OCI-LY1 (cell line): ENCODE data around the gene STAMBPL1.

Experiments used
- H2AFZ ChIP-seq: fragments of 200-600 bp; sonication (generic), shearing (Covaris generic); 2 replicates; pipeline ENCODE4 v1.6.0; 2014; ENCODE audit warnings: antibody characterized with exemption, mild to moderate bottlenecking, low read length
- H3F3A ChIP-seq: fragments of 200-600 bp; sonication (generic), shearing (Covaris generic); 2 replicates; pipeline ENCODE4 v1.6.0; 2014; ENCODE audit warnings: mild to moderate bottlenecking, antibody characterized with exemption, low read length, moderate library complexity; ENCODE audit not compliant: insufficient read depth
- H3K27ac ChIP-seq: fragments of 200-600 bp; sonication (generic); 2 replicates; pipeline ENCODE4 v1.5.1; 2014; ENCODE audit warnings: low read length, mixed run types, mild to moderate bottlenecking, low read depth; ENCODE audit not compliant: poor library complexity, severe bottlenecking
- H3K27me3 ChIP-seq: fragments of 200-600 bp; sonication (generic); 2 replicates; pipeline ENCODE4 v1.6.0; 2014; ENCODE audit warnings: antibody characterized with exemption, mild to moderate bottlenecking, low read length, moderate library complexity; ENCODE audit not compliant: insufficient read depth
- H3K36me3 ChIP-seq: fragments of 200-600 bp; sonication (generic); 2 replicates; pipeline ENCODE4 v1.6.1; 2014; ENCODE audit warnings: mild to moderate bottlenecking, antibody characterized with exemption, low read length, moderate library complexity, mixed read lengths; ENCODE audit not compliant: insufficient read depth
- H3K4me1 ChIP-seq: fragments of 200-600 bp; sonication (generic); 2 replicates; pipeline ENCODE4 v1.5.1; 2014; ENCODE audit warnings: mild to moderate bottlenecking, low read length, moderate library complexity; ENCODE audit not compliant: insufficient read depth, severe bottlenecking
- H3K4me2 ChIP-seq: fragments of 200-600 bp; sonication (generic), shearing (Covaris generic); 2 replicates; pipeline ENCODE4 v1.6.1; 2014; ENCODE audit warnings: low read length
- H3K4me3 ChIP-seq: fragments of 200-600 bp; sonication (generic); 2 replicates; pipeline ENCODE4 v1.5.1; 2014; ENCODE audit warnings: low read length, low read depth, mild to moderate bottlenecking, mixed read lengths; ENCODE audit not compliant: poor library complexity, severe bottlenecking
- H3K79me2 ChIP-seq: fragments of 200-600 bp; shearing (Covaris generic); 2 replicates; pipeline ENCODE4 v1.6.1; 2016; ENCODE audit warnings: mixed run types, low read length, mixed read lengths; ENCODE audit not compliant: insufficient read depth
- H3K9ac ChIP-seq: fragments of 200-600 bp; sonication (generic), shearing (Covaris generic); 2 replicates; pipeline ENCODE4 v1.6.1; 2014; ENCODE audit warnings: mild to moderate bottlenecking, low read length, mixed read lengths
- H3K9me2 ChIP-seq: fragments of 200-600 bp; sonication (generic), shearing (Covaris generic); 2 replicates; pipeline ENCODE4 v1.6.1; 2014; ENCODE audit warnings: low read depth, mild to moderate bottlenecking, low read length, mixed read lengths
- H3K9me3 ChIP-seq: fragments of 200-600 bp; shearing (Covaris generic); 2 replicates; pipeline ENCODE4 v1.6.1; 2014; ENCODE audit warnings: low read length, mixed read lengths
- H4K20me1 ChIP-seq: fragments of 200-600 bp; sonication (generic), shearing (Covaris generic); 2 replicates; pipeline ENCODE4 v1.6.0; 2016; ENCODE audit warnings: mild to moderate bottlenecking, low read length; ENCODE audit not compliant: insufficient read depth
- CTCF ChIP-seq: fragments of 200-600 bp; sonication (generic), shearing (Covaris generic); IDR thresholded peaks from 2 replicates; pipeline ENCODE4 v1.5.1; 2017; ENCODE audit warnings: mild to moderate bottlenecking, antibody characterized with exemption, low read length, moderate library complexity, mixed read lengths
- EZH2 ChIP-seq: fragments of 200-600 bp; sonication (generic), shearing (Covaris generic); IDR thresholded peaks from 2 replicates; pipeline ENCODE4 v1.8.0; 2017; ENCODE audit warnings: borderline replicate concordance, mixed run types, mild to moderate bottlenecking, antibody characterized with exemption, low read length, moderate library complexity, mixed read lengths

Gene STAMBPL1

DNA sequence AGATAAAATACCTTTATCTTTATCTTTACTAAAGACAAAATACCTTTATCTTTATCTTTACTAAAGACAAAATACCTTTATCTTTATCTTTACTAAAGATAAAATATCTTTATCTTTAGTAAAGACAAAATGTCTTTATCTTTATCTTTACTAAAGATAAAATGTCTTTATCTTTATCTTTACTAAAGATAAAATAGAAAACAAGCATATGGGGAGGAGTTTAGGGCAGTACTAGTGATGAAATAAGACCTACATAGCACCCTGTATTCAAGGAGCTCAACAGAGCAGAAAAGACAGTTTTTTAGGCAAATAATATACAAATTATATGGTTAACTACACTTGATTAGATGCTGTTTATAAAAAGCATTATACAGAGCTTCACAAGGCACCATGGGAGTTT, 47.7 kb upstream of the STAMBPL1 start:
- H3K4me2 ChIP-seq = no peak overlapping the region
- H3K4me3 ChIP-seq = no peak overlapping the region

DNA sequence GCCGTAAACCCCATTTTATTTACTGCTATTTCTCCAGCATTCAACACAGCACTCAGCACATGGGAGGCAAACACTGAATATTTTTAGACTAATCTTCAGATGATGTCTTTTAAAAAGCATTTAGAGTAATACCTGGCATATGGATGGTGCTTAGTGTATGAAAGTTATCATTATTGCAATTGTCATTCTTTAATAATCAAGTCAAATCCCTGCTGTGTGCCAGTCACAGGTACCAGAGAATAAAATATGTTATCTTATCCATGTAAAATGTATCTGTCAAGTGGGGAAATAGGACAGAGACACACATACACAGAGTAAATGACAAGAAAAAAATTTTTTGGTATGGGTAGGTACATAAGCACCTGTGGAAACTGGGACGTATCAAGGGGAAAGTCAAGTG, 46.9 kb upstream of the STAMBPL1 start:
- no peak overlapping the region for H3K9ac ChIP-seq
- H3K27ac ChIP-seq = no peak overlapping the region
- no peaks in the 10 kb centered on the region for H4K20me1 ChIP-seq
- H3K4me3 ChIP-seq = no peak overlapping the region
- no peaks in the 10 kb centered on the region for H3K4me1 ChIP-seq
- no peaks in the 10 kb centered on the region for H3K36me3 ChIP-seq
- no peak overlapping the region for H3K4me2 ChIP-seq
- H3K27me3 ChIP-seq = no peaks in the 10 kb centered on the region
- H3K9me3 ChIP-seq = no peaks in the 10 kb centered on the region
- TF ChIP-seq CTCF (no peak), EZH2 (no peak)
- no peaks in the 10 kb centered on the region for H3K9me2 ChIP-seq
- no peaks in the 10 kb centered on the region for H3F3A ChIP-seq
- H2AFZ ChIP-seq = no peak overlapping the region
- no peaks in the 10 kb centered on the region for H3K79me2 ChIP-seq

More for the DNA sequence above, 47.7 kb upstream of the STAMBPL1 start:
- H2AFZ ChIP-seq = no peak overlapping the region
- no peak overlapping the region for H3K27ac ChIP-seq
- no peaks in the 10 kb centered on the region for H3F3A ChIP-seq
- no peak for TF ChIP-seq EZH2
- no peak for TF ChIP-seq CTCF
- no peaks in the 10 kb centered on the region for H4K20me1 ChIP-seq
- H3K9me3 ChIP-seq = no peaks in the 10 kb centered on the region
- H3K9me2 ChIP-seq = no peaks in the 10 kb centered on the region
- H3K4me1 ChIP-seq = no peaks in the 10 kb centered on the region
- no peak overlapping the region for H3K9ac ChIP-seq
- H3K79me2 ChIP-seq = no peaks in the 10 kb centered on the region
- no peaks in the 10 kb centered on the region for H3K36me3 ChIP-seq
- H3K27me3 ChIP-seq = no peaks in the 10 kb centered on the region

GRCh38 chr10:88833723-88834122, 46.3 kb upstream of the STAMBPL1 start:
- H3K4me2 ChIP-seq = no peak overlapping the region
- H3K27ac ChIP-seq = no peak overlapping the region
- no peaks in the 10 kb centered on the region for H3F3A ChIP-seq
- no peaks in the 10 kb centered on the region for H3K27me3 ChIP-seq
- no peaks in the 10 kb centered on the region for H3K79me2 ChIP-seq
- no peaks in the 10 kb centered on the region for H3K9me2 ChIP-seq
- H3K4me3 ChIP-seq = no peak overlapping the region
- no peaks in the 10 kb centered on the region for H3K36me3 ChIP-seq
- H2AFZ ChIP-seq = no peak overlapping the region
- H4K20me1 ChIP-seq = no peaks in the 10 kb centered on the region
- TF ChIP-seq CTCF (no peak), EZH2 (no peak)
- H3K4me1 ChIP-seq = no peaks in the 10 kb centered on the region
- H3K9me3 ChIP-seq = no peaks in the 10 kb centered on the region
- H3K9ac ChIP-seq = no peak overlapping the region
